Neutrophil (primary cell): Measurements from ENCODE around the gene ZNF391.

ENCODE experiments used
- H3K27ac ChIP-seq: fragments of 200-600 bp; sonication (generic); 2 replicates; pipeline ENCODE4 v1.5.1; 2016; ENCODE audit warnings: mild to moderate bottlenecking, moderate library complexity
- H3K27me3 ChIP-seq: fragments of 200-600 bp; sonication (generic); 2 replicates; pipeline ENCODE4 v1.6.0; 2016; ENCODE audit warnings: mild to moderate bottlenecking
- H3K36me3 ChIP-seq: fragments of 200-600 bp; sonication (generic); 2 replicates; pipeline ENCODE4 v1.5.1; 2017
- H3K4me1 ChIP-seq, 2 experiments: fragments of 200-600 bp in 1 of 2; sonication (generic) in 1 of 2; 1 replicate in 1 of 2; 2 replicates in 1 of 2; pipeline versions ENCODE4 v1.5.1 to v1.6.1; 2013 to 2016; ENCODE audit warnings: low read depth in 1 of 2, low read length in 1 of 2, mild to moderate bottlenecking in 1 of 2, moderate library complexity in 1 of 2; ENCODE audit not compliant: control insufficient read depth in 1 of 2, insufficient read depth in 1 of 2
- H3K4me3 ChIP-seq, 2 experiments: fragments of 200-600 bp in 1 of 2; sonication (generic) in 1 of 2; 1 replicate in 1 of 2; 2 replicates in 1 of 2; pipeline ENCODE4 v1.5.1; 2013 to 2016; ENCODE audit warnings: low read depth in 1 of 2, low read length in 1 of 2, mild to moderate bottlenecking in 1 of 2, moderate library complexity in 1 of 2
- H3K9me3 ChIP-seq: fragments of 200-600 bp; sonication (generic); 2 replicates; pipeline ENCODE4 v1.5.1; 2016
- TF ChIP-seq, protein P1 (sequence below): fragments of 200-600 bp; sonication (generic); IDR thresholded peaks from 2 replicates; pipeline ENCODE4 v1.5.1; 2016; ENCODE audit warnings: antibody characterized with exemption

ZNF391 gene

GRCh38 chr6:27407153-27407814 lies 18.7 kb downstream of the ZNF391 start:
- Histone ChIP-seq H3K4me3 (no peak overlapping the region), H3K36me3 (no peaks in the 10 kb centered on the region), H3K27ac (no peak overlapping the region), H3K4me1 (no peaks in the 10 kb centered on the region), H3K27me3 (no peaks in the 10 kb centered on the region), H3K9me3 (no peaks in the 10 kb centered on the region)
- TF ChIP-seq, protein P1, sequence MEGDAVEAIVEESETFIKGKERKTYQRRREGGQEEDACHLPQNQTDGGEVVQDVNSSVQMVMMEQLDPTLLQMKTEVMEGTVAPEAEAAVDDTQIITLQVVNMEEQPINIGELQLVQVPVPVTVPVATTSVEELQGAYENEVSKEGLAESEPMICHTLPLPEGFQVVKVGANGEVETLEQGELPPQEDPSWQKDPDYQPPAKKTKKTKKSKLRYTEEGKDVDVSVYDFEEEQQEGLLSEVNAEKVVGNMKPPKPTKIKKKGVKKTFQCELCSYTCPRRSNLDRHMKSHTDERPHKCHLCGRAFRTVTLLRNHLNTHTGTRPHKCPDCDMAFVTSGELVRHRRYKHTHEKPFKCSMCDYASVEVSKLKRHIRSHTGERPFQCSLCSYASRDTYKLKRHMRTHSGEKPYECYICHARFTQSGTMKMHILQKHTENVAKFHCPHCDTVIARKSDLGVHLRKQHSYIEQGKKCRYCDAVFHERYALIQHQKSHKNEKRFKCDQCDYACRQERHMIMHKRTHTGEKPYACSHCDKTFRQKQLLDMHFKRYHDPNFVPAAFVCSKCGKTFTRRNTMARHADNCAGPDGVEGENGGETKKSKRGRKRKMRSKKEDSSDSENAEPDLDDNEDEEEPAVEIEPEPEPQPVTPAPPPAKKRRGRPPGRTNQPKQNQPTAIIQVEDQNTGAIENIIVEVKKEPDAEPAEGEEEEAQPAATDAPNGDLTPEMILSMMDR: no peak

DNA sequence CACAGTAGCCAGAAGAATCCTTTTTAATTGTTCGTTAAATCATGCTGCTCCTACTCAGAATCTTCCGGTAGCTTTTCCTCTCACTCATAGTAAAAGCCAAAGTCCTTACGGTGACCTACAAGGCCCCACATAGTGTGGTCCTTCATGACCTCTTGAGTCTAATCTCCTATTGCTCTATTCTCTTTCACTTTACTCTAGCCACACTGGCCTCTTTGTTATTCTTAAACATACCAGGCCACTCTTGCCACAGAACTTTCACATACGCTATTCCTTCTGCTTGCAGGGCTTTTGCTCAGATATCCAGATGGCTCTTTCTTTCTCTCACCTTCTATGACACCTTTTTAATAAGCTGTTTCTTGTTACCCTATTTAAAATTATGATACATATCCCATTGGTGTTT lies 25.7 kb downstream of the ZNF391 start:
- Histone ChIP-seq H3K27me3 (no peaks in the 10 kb centered on the region), H3K36me3 (no peaks in the 10 kb centered on the region), H3K4me1 (no peaks in the 10 kb centered on the region), H3K9me3 (no peaks in the 10 kb centered on the region), H3K4me3 (no peak overlapping the region), H3K27ac (no peak overlapping the region)
- TF ChIP-seq, protein P1: no peak

DNA sequence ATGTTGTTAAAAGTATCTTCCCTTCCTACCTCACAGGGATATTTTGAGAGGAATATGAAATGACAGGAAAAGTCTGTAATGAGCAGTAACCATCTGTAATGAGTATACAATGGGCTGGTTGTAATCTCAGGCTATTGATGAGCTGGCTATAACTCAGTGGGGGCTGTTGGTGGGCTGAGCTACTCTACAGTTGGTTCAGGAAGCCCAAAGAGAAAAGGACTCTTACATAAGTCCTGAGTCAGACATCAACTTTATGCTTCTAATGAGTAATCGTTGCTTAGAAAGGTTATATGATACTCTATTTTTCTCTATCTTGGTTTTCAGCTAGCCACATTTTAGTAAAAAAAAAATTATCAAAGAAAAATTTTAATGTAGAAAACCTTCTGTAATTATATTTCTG lies 26.4 kb downstream of the ZNF391 start:
- TF ChIP-seq, protein P1: no peak
- Histone ChIP-seq H3K27me3 (no peaks in the 10 kb centered on the region), H3K27ac (no peak overlapping the region), H3K9me3 (no peaks in the 10 kb centered on the region), H3K36me3 (no peaks in the 10 kb centered on the region), H3K4me1 (no peaks in the 10 kb centered on the region), H3K4me3 (no peak overlapping the region)

- H3K4me3 ChIP-seq: no peak overlapping the region
- TF ChIP-seq, protein P1: no peak
Measured at GRCh38 chr6:27415898-27416297, 27.3 kb downstream of the ZNF391 start.

GRCh38 chr6:27419363-27419762 lies 30.8 kb downstream of the ZNF391 start:
- TF ChIP-seq, protein P1: no peak
- no peak overlapping the region for H3K4me3 ChIP-seq
- H3K27ac ChIP-seq: no peak overlapping the region
- H3K27me3 ChIP-seq: no peaks in the 10 kb centered on the region
- H3K36me3 ChIP-seq: no peaks in the 10 kb centered on the region
- no peaks in the 10 kb centered on the region for H3K4me1 ChIP-seq
- no peaks in the 10 kb centered on the region for H3K9me3 ChIP-seq

More at GRCh38 chr6:27415898-27416297, 27.3 kb downstream of the ZNF391 start:
- Histone ChIP-seq H3K27ac (no peak overlapping the region), H3K27me3 (no peaks in the 10 kb centered on the region), H3K9me3 (no peaks in the 10 kb centered on the region), H3K4me1 (no peaks in the 10 kb centered on the region), H3K36me3 (no peaks in the 10 kb centered on the region)
